Sigmoid colon (tissue), 4 donors: ENCODE data around the gene B2M.

Experiments used
- EP300 ChIP-seq, 4 donors: sonication (generic); formaldehyde crosslinking; IDR thresholded peaks; one replicate each; pipeline ENCODE4 v1.6.1; 2017; ENCODE audit warnings: antibody characterized with exemption in 4 of 4
- POLR2A ChIP-seq, 2 donors: fragments of 450-650 bp; IDR thresholded peaks; one replicate each; pipeline ENCODE4 v1.6.1; 2016; ENCODE audit warnings: antibody characterized with exemption in 2 of 2, mild to moderate bottlenecking in 2 of 2, moderate library complexity in 2 of 2
- POLR2AphosphoS5 ChIP-seq, 4 donors: sonication (generic); formaldehyde crosslinking; IDR thresholded peaks; one replicate each; pipeline ENCODE4 v1.6.1; 2017; ENCODE audit warnings: antibody characterized with exemption in 4 of 4
- TF ChIP-seq, protein P1 (sequence below), 4 experiments: fragments of 450-650 bp in 3 of 4; fragments of 200-600 bp in 1 of 4; IDR thresholded peaks; one replicate each; pipeline ENCODE4 v1.5.1; 2016 to 2019; ENCODE audit warnings: antibody characterized with exemption in 4 of 4, mild to moderate bottlenecking in 3 of 4, moderate library complexity in 2 of 4

DNA sequence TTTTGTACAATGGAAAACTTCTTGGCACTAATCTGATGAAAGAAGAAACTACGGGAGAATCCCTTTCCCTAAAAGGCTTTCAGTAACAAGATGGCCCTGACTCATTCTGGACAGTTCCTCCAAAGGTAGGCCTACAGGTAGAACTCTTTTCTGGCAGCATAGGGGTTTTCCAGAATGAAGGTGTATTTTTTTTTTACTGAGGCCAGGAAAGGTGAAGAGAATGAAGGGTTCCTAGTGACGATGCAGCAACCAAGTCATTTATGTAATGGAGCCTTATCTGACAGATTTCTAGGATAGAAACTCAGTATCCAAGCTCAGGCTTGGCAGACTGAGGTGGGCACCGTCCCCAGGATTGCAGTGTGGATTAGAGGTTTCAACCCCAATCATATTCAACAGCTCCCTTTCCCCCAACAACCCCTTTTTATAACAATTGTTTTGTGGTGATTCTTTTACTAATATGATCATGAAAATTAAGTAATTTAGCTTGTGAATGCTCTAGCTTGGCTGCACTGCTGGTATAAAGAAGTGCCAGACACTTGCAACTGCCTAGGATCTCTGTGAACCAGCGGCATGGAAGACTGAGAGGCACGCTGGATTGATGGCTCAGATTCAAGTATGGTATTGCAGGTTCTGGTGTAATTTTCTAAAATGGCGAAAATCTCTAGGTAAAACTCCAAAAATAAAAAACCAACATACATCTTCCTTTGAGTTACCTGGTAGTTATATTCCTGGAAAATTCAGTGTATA, 16.3 kb downstream of the B2M start:
- TF ChIP-seq, protein P1, sequence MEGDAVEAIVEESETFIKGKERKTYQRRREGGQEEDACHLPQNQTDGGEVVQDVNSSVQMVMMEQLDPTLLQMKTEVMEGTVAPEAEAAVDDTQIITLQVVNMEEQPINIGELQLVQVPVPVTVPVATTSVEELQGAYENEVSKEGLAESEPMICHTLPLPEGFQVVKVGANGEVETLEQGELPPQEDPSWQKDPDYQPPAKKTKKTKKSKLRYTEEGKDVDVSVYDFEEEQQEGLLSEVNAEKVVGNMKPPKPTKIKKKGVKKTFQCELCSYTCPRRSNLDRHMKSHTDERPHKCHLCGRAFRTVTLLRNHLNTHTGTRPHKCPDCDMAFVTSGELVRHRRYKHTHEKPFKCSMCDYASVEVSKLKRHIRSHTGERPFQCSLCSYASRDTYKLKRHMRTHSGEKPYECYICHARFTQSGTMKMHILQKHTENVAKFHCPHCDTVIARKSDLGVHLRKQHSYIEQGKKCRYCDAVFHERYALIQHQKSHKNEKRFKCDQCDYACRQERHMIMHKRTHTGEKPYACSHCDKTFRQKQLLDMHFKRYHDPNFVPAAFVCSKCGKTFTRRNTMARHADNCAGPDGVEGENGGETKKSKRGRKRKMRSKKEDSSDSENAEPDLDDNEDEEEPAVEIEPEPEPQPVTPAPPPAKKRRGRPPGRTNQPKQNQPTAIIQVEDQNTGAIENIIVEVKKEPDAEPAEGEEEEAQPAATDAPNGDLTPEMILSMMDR (IDR thresholded peaks at IDR 0.05): no peak
- TF ChIP-seq POLR2AphosphoS5 (IDR thresholded peaks at IDR 0.05): no peak
- no peak for TF ChIP-seq POLR2A (IDR thresholded peaks at IDR 0.05)
- TF ChIP-seq EP300 (IDR thresholded peaks at IDR 0.05): no peak
